ENCODE measurements around the gene PANK1. TPM values are rescaled to one million over a fixed set of nuclear protein-coding genes. Genes with fewer than 3 reads are reported as not detected.
A peak's percentile ranks its signal among the peaks of the same experiment; 100 is the strongest.

PANK1 gene
- polyA plus RNA-seq, 1 experiment: 4.2 TPM

DNA sequence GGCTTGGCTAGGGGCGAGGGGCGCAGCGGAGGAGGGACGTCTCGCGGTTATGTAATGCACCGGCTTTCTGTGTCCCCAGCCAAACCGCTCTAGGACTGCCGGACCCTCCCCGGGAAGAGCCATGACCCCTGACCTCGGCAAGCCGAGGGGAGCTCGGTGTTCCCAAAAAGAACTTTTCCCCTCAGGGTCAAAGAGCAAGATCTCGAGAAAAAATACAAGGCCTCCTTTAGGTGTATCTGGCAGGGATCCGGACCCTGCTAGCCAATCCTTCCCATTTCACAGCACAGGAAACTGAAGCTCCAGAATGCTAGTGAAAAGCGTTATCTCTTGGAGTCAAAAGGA is 109.1 kb downstream of the PANK1 start:
- no peaks in the 10 kb centered on the region for H3K36me3 ChIP-seq (ENCODE audit: control insufficient read depth, insufficient read depth, low read length)
- POLR2A ChIA-PET: no interaction called here
- no peak for DNase-seq (ENCODE audit: low read depth)
- CTCF ChIA-PET: interaction anchor here (2.2 to 2.9 kb wide), 2 partner anchors 18 to 24 kb away, joined by 5 to 6 read pairs; no protein-coding TSS in a partner anchor
- TF ChIP-seq, protein P1, sequence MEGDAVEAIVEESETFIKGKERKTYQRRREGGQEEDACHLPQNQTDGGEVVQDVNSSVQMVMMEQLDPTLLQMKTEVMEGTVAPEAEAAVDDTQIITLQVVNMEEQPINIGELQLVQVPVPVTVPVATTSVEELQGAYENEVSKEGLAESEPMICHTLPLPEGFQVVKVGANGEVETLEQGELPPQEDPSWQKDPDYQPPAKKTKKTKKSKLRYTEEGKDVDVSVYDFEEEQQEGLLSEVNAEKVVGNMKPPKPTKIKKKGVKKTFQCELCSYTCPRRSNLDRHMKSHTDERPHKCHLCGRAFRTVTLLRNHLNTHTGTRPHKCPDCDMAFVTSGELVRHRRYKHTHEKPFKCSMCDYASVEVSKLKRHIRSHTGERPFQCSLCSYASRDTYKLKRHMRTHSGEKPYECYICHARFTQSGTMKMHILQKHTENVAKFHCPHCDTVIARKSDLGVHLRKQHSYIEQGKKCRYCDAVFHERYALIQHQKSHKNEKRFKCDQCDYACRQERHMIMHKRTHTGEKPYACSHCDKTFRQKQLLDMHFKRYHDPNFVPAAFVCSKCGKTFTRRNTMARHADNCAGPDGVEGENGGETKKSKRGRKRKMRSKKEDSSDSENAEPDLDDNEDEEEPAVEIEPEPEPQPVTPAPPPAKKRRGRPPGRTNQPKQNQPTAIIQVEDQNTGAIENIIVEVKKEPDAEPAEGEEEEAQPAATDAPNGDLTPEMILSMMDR (IDR thresholded peaks at IDR 0.05; ENCODE audit: insufficient read depth, low read depth, low read length): no peak
- H3K4me3 ChIP-seq (ENCODE audit: low read depth, low read length): no peak overlapping the region; the same call in 1 of the 2 replicates
- peaks cover 18% of the 10 kb centered on the region for H3K27me3 ChIP-seq (ENCODE audit: control insufficient read depth, insufficient read depth, low read length)

DNA sequence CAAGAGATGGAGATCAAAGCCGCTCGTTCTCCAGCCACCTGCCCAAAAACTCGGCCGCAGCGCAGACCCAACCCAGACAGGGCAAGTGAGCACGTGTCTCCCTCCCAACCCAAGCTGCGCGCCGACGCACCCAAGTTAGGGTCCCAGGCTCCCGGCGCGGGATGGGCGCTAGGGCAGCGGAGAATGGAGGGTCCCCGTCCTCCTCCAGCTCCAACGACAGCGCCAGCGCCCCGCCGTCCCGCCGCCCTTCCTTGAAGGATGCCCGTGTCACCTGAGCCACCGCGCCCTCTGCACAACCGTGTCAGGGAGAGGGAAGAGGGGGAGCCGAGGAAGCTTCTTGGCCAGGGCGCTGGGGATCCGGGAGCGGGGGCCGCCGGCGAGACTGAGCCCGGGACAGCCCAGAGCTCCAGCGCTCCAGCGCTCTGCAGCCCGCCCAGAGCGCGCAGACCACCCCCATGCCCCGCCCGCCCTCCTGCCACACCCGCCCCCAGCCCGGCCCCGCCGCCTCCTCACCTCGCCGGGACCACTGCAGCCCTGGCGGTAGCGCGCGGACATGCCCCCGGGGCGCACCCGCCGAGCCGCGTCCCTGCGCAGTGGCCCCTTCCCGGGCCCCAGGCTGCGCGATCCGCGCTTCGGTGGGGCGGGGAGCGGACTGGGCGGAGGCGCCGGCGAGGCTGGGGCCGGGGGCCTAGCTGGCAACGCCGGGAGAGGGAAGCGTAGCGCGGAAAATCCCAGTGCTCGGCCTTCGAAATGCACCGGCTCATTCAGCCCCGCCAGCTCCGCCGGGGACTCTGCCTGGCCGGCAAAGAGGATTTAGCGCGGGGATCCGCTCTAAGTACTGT is 109.7 kb downstream of the PANK1 start, which contains the start of gene SLC16A12:
TSS of gene SLC16A12 (minus strand) at position 424 of the 842 bp plus-strand sequence. CDS start 73,016 bp downstream, outside the sequence.
- no peak for DNase-seq (ENCODE audit: low read depth)
- Histone ChIP-seq H3K36me3 (ENCODE audit: control insufficient read depth, insufficient read depth, low read length) (no peaks in the 10 kb centered on the region), H3K27me3 (ENCODE audit: control insufficient read depth, insufficient read depth, low read length) (peaks cover 18% of the 10 kb centered on the region), H3K4me3 (ENCODE audit: low read depth, low read length) (peak within 1 kb of the TSS; percentile 26)
- CTCF ChIA-PET: interaction anchor here (2.2 to 2.9 kb wide), 2 partner anchors 18 to 24 kb away, joined by 5 to 6 read pairs; no protein-coding TSS in a partner anchor
- POLR2A ChIA-PET: no interaction called here
- TF ChIP-seq, protein P1 (IDR thresholded peaks at IDR 0.05; ENCODE audit: insufficient read depth, low read depth, low read length): no peak

DNA sequence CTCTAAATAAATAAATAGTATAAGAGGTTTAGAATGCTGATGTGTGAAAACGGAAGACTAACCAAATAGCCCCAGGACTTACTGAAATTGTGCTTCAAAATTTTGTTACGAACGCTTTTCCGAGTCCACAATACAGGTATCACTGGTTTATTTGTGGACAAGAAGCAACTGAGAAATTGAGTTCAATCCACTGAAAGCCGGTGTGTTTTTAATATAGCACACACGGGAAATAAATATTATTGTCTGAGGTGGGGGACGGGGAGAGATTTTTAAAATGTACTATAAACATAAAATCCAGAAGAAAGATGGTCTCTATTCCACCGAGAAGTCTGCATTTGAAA is 110.2 kb downstream of the PANK1 start:
- ChIA-PET CTCF (interaction anchor here (2.2 to 2.9 kb wide), 2 partner anchors 19 to 25 kb away, joined by 5 to 6 read pairs; no protein-coding TSS in a partner anchor), POLR2A (no interaction called here)
- Histone ChIP-seq H3K4me3 (ENCODE audit: low read depth, low read length) (no peak overlapping the region), H3K36me3 (ENCODE audit: control insufficient read depth, insufficient read depth, low read length) (no peaks in the 10 kb centered on the region), H3K27me3 (ENCODE audit: control insufficient read depth, insufficient read depth, low read length) (peaks cover 18% of the 10 kb centered on the region)
- TF ChIP-seq, protein P1 (IDR thresholded peaks at IDR 0.05; ENCODE audit: insufficient read depth, low read depth, low read length): no peak
- no peak for DNase-seq (ENCODE audit: low read depth)

Small RNAs within 50 kb of the gene (small RNA-seq; reads per million reads assigned to genes)
- 271 reads per million, percentile 94 among the genes with 10 or more reads in this experiment for gene MIR107 (ENCODE audit: insufficient read length, low read depth, low replicate concordance)

Other genes with a start within 250 kb of the PANK1 start
- gene IFIT5, start 230.7 kb downstream of the PANK1 start, polyA plus RNA-seq (2011; rRNA removed): 6.5 and 13.9 TPM in 2 replicates
- gene SLC16A12, start 109.6 kb downstream of the PANK1 start, polyA plus RNA-seq (2011; rRNA removed): 0.02 and 0.06 TPM in 2 replicates
- 1.4 and 5.0 TPM in 2 replicates for gene KIF20B, start 56.3 kb upstream of the PANK1 start, polyA plus RNA-seq (2011; rRNA removed)

Data from BJ (cell line).